DND-41 (cell line): ENCODE measurements around the gene MRPS23.
"Not testable (repeated sequence)": the region's sequence is repeated elsewhere in the genome, so short reads cannot be mapped to it uniquely, and the experiment has no call there.

Experiments used
- ATAC-seq: fragments of 200-7000 bp; cut with Tn5 transposase; 3 replicates; pipeline ENCODE4 v1.9.1; 2021; ENCODE audit warnings: low read depth; ENCODE audit not compliant: insufficient read depth
- DNase-seq: peaks from one replicate; pipeline ENCODE4 v3.0.0-alpha.2; 2020
- H2AFZ ChIP-seq: 2 replicates; pipeline ENCODE4 v1.6.0; 2012; ENCODE audit warnings: low read depth, low read length
- H3K27ac ChIP-seq: 2 replicates; pipeline ENCODE4 v1.5.1; 2012; ENCODE audit warnings: low read length, inconsistent platforms
- H3K27me3 ChIP-seq: fragments of 200-600 bp; sonication (generic); 2 replicates; pipeline ENCODE4 v1.6.0; 2012; ENCODE audit warnings: low read length, mild to moderate bottlenecking, inconsistent platforms; ENCODE audit not compliant: insufficient read depth, poor library complexity
- H3K36me3 ChIP-seq: 2 replicates; pipeline ENCODE4 v1.5.1; 2012; ENCODE audit warnings: low read length, inconsistent platforms; ENCODE audit not compliant: insufficient read depth
- H3K4me1 ChIP-seq: 2 replicates; pipeline ENCODE4 v1.5.1; 2012; ENCODE audit warnings: mild to moderate bottlenecking, low read length; ENCODE audit not compliant: insufficient read depth
- H3K4me2 ChIP-seq: 2 replicates; pipeline ENCODE4 v1.6.0; 2012; ENCODE audit warnings: mild to moderate bottlenecking, moderate library complexity, low read length, inconsistent platforms; ENCODE audit not compliant: insufficient read depth
- H3K4me3 ChIP-seq, 2 experiments: fragments of 200-600 bp in 1 of 2; shearing (Covaris generic) in 1 of 2; 2 replicates each; pipeline ENCODE4 v1.5.1; 2012 to 2016; ENCODE audit warnings: inconsistent platforms in 2 of 2, low read length in 2 of 2, mild to moderate bottlenecking in 2 of 2, low read depth in 1 of 2, moderate library complexity in 1 of 2
- H3K79me2 ChIP-seq: 2 replicates; pipeline ENCODE4 v1.6.0; 2012; ENCODE audit warnings: low read length, inconsistent platforms; ENCODE audit not compliant: insufficient read depth
- H3K9ac ChIP-seq: 2 replicates; pipeline ENCODE4 v1.6.0; 2012; ENCODE audit warnings: low read depth, mild to moderate bottlenecking, inconsistent platforms, low read length, moderate library complexity
- H3K9me3 ChIP-seq: 2 replicates; pipeline ENCODE4 v1.5.1; 2012; ENCODE audit warnings: low read length, moderate library complexity, mild to moderate bottlenecking, inconsistent platforms; ENCODE audit not compliant: insufficient read depth, severe bottlenecking
- H4K20me1 ChIP-seq: 2 replicates; pipeline ENCODE4 v1.6.0; 2012; ENCODE audit warnings: low read length; ENCODE audit not compliant: insufficient read depth
- CTCF ChIP-seq: IDR thresholded peaks from 2 replicates; pipeline ENCODE4 v1.5.1; 2012; ENCODE audit warnings: borderline replicate concordance, low read length, moderate library complexity, mild to moderate bottlenecking; ENCODE audit not compliant: poor library complexity, severe bottlenecking; ENCODE audit errors: extremely low read depth
- EZH2 ChIP-seq: IDR thresholded peaks from 3 replicates; pipeline ENCODE4 v1.6.1; 2012; ENCODE audit warnings: borderline replicate concordance, low read depth, mild to moderate bottlenecking, moderate library complexity, low read length, inconsistent platforms; ENCODE audit not compliant: severe bottlenecking

The MRPS23 gene

GRCh38 chr17:57852955-57853328, 3.1 kb upstream of the MRPS23 start:
- Histone ChIP-seq H4K20me1 (peaks cover 3% of the 10 kb centered on the region; the same call in 1 of the 2 replicates), H3K4me1 (peaks cover 27% of the 10 kb centered on the region), H3K27ac (no peak overlapping the region), H3K4me2 (no peak overlapping the region), H3K9ac (no peak overlapping the region), H3K4me3 (no peak overlapping the region), H3K36me3 (peaks cover 18% of the 10 kb centered on the region), H3K79me2 (peaks cover 32% of the 10 kb centered on the region), H2AFZ (no peak overlapping the region), H3K9me3 (no peaks in the 10 kb centered on the region), H3K27me3 (no peaks in the 10 kb centered on the region)
- ATAC-seq = no peak
- no peak for TF ChIP-seq EZH2
- TF ChIP-seq CTCF = no peak
- DNase-seq = no peak

GRCh38 chr17:57852092-57852954, 2.5 kb upstream of the MRPS23 start:
- H3K27me3 ChIP-seq = no peaks in the 10 kb centered on the region
- peaks cover 31% of the 10 kb centered on the region for H3K4me1 ChIP-seq
- ATAC-seq (no peak), DNase-seq (no peak)
- H3K9me3 ChIP-seq = no peaks in the 10 kb centered on the region
- H3K4me3 ChIP-seq = no peak overlapping the region
- H3K9ac ChIP-seq = no peak overlapping the region
- peaks cover 36% of the 10 kb centered on the region for H3K79me2 ChIP-seq
- TF ChIP-seq CTCF = no peak
- peaks cover 19% of the 10 kb centered on the region for H3K36me3 ChIP-seq
- H4K20me1 ChIP-seq = peaks cover 3% of the 10 kb centered on the region; the same call in 1 of the 2 replicates
- no peak overlapping the region for H3K4me2 ChIP-seq
- H2AFZ ChIP-seq = peak overlapping the region; percentile 35; the same call in 1 of the 2 replicates
- no peak overlapping the region for H3K27ac ChIP-seq

- H3K9me3 ChIP-seq = no peaks in the 10 kb centered on the region
- peaks cover 33% of the 10 kb centered on the region for H3K36me3 ChIP-seq
- H4K20me1 ChIP-seq = peaks cover 3% of the 10 kb centered on the region; the same call in 1 of the 2 replicates
- H3K4me2 ChIP-seq = peak overlapping the region; percentile 96
- no peaks in the 10 kb centered on the region for H3K27me3 ChIP-seq
- H3K4me3 ChIP-seq = peak overlapping the region; percentile 75 to 85
- H3K9ac ChIP-seq = peak overlapping the region; percentile 64
- ATAC-seq (no peak), DNase-seq (no peak)
- H3K4me1 ChIP-seq = peaks cover 36% of the 10 kb centered on the region
- peaks cover 53% of the 10 kb centered on the region for H3K79me2 ChIP-seq
- TF ChIP-seq CTCF (no peak), EZH2 (no peak)
- peak overlapping the region; percentile 80 for H2AFZ ChIP-seq
- H3K27ac ChIP-seq = peak overlapping the region; percentile 75
Measured at GRCh38 chr17:57849163-57849873, 526 bp downstream of the MRPS23 start.

GRCh38 chr17:57846056-57846945, 3.5 kb downstream of the MRPS23 start:
- not testable (repeated sequence) for H3K9ac ChIP-seq, H3K27me3 ChIP-seq, H2AFZ ChIP-seq, ATAC-seq, H3K4me2 ChIP-seq, H3K27ac ChIP-seq, H4K20me1 ChIP-seq, DNase-seq, H3K4me3 ChIP-seq, H3K9me3 ChIP-seq
- H3K36me3 ChIP-seq = peaks cover 50% of the 10 kb centered on the region
- H3K79me2 ChIP-seq = peaks cover 72% of the 10 kb centered on the region
- peaks cover 34% of the 10 kb centered on the region for H3K4me1 ChIP-seq
